ENCODE results near the gene XRN2. TPM values are rescaled to one million over a fixed set of nuclear protein-coding genes. Genes with fewer than 3 reads are reported as not detected.
"Not testable (repeated sequence)": the region's sequence is repeated elsewhere in the genome, so short reads cannot be mapped to it uniquely, and the experiment has no call there.

Gene XRN2
- total RNA-seq, 1 experiment from 2014 or later: 175 TPM

- DNase-seq (ENCODE audit: low read depth): no peak
These were observed 118.6 kb downstream of the XRN2 start for GRCh38 chr20:21421601-21422236.

DNA sequence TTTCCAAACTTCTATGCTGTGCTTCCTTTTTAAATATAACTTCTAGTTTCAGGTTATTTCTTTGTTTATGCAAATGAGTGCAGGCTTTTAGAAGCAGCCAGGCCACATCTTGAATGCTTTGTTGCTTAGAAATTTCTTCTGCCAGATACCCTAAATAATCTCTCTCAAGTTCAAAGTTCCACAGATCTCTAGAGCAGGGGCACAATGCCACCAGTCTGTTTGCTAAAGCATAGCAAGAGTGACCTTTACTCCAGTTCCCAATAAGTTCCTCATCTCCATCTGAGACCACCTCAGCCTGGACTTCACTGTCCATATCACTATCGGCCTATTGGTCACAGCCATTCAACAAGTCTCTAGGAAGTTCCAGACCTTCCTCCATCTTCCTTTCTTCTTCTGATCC is 120.6 kb downstream of the XRN2 start:
- DNase-seq (ENCODE audit: low read depth): not testable (repeated sequence)

DNA sequence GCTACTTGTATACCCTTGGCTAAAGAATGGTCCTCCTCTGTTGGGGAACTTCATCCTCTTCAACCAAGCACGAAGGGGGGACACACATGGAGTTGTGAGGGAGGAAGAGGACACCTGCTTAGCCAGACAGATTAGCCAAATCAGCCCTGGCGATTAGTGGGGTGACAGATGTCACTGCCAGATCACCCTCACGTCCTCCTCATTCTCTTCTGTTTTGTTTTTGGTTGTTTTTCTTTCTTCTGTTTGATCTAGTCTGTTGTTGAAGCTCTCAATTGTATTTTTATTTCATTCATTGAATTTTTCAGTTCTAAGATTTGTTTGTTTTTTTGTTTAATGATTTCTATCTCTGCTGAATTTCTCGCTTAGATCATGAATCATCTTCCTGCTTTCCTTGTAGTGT is 121.7 kb downstream of the XRN2 start:
- no peak for DNase-seq (ENCODE audit: low read depth)

GRCh38 chr20:21430020-21430419 is 126.9 kb downstream of the XRN2 start:
- DNase-seq (ENCODE audit: low read depth): peak; percentile 32

- peak; percentile 93 for DNase-seq (ENCODE audit: low read depth)
These were observed 129.8 kb downstream of the XRN2 start for GRCh38 chr20:21432911-21433310.

- DNase-seq (ENCODE audit: low read depth): peak; percentile 96
These were observed 130.3 kb downstream of the XRN2 start for GRCh38 chr20:21433329-21433890.

- DNase-seq (ENCODE audit: low read depth): peak; percentile 80
These were observed 132.4 kb downstream of the XRN2 start for GRCh38 chr20:21435576-21435975.

DNA sequence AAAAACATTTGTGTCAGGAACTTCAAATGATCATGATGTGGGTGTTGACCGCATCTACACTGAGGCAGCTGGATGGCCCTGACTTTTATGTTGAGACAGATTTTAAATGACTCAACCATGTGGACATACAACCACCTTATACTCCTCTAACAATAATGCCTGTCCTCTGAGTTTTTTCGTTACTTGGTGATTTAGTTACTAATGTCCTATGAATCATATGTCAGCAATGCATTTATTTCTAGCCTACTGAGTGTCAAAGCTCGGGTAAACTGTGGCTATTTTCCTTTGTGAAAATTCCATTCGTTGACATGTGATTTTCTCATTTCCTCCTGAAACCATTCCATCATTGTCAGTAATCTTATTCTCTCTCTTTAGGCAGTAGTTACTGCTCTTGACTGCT is 133.1 kb downstream of the XRN2 start:
- DNase-seq (ENCODE audit: low read depth): peak; percentile 99

GRCh38 chr20:21437248-21437647 is 134.1 kb downstream of the XRN2 start:
- no peak for DNase-seq (ENCODE audit: low read depth)

GRCh38 chr20:21437816-21438215 is 134.7 kb downstream of the XRN2 start:
- DNase-seq (ENCODE audit: low read depth): peak; percentile 40

Other genes starting within 250 kb of the XRN2 start
- gene LINC00237, start 197.0 kb upstream of the XRN2 start, total RNA-seq (2014; rRNA removed; shearing (Covaris generic)): not detected in 2 replicates
- 13.8 and 18.9 TPM in 2 replicates for gene KIZ, start 177.2 kb upstream of the XRN2 start, total RNA-seq (2014; rRNA removed; shearing (Covaris generic))
- gene NKX2-4, start 94.2 kb downstream of the XRN2 start, total RNA-seq (2014; rRNA removed; shearing (Covaris generic)): 0.86 and 1.2 TPM in 2 replicates
- 1.7 and 2.6 TPM in 2 replicates for gene NKX2-2, start 210.7 kb downstream of the XRN2 start, total RNA-seq (2014; rRNA removed; shearing (Covaris generic))